ENCODE measurements around the gene SLC26A9. TPM values are rescaled to one million over a fixed set of nuclear protein-coding genes. Genes with fewer than 3 reads are reported as not detected.
A peak's percentile ranks its signal among the peaks of the same experiment; 100 is the strongest.

The SLC26A9 gene
- total RNA-seq, 1 experiment from 2014 or later, result not detected

GRCh38 chr1:205955499-205955898 is 12.2 kb upstream of the SLC26A9 start:
- in situ Hi-C loops (cut with HindIII; ENCODE audit: low pct_unique_long_range_greater_than_20kb, low sequenced_read_pairs), result no loop called here
- DNase-seq (ENCODE audit: low read depth, low spot score), result no peak

GRCh38 chr1:205954819-205955404 is 11.7 kb upstream of the SLC26A9 start:
- in situ Hi-C loops (cut with HindIII; ENCODE audit: low pct_unique_long_range_greater_than_20kb, low sequenced_read_pairs), result no loop called here
- DNase-seq (ENCODE audit: low read depth, low spot score), result no peak

- in situ Hi-C loops (cut with HindIII; ENCODE audit: low pct_unique_long_range_greater_than_20kb, low sequenced_read_pairs), result no loop called here
- no peak for DNase-seq (ENCODE audit: low read depth, low spot score)
Observed at GRCh38 chr1:205951746-205952145, 8.5 kb upstream of the SLC26A9 start.

- DNase-seq (ENCODE audit: low read depth, low spot score), result no peak
- in situ Hi-C loops (cut with HindIII; ENCODE audit: low pct_unique_long_range_greater_than_20kb, low sequenced_read_pairs), result no loop called here
Observed at GRCh38 chr1:205950826-205951549, 7.7 kb upstream of the SLC26A9 start.

- DNase-seq (ENCODE audit: low read depth, low spot score), result no peak
- in situ Hi-C loops (cut with HindIII; ENCODE audit: low pct_unique_long_range_greater_than_20kb, low sequenced_read_pairs), result no loop called here
Observed at GRCh38 chr1:205950280-205950679, 7.0 kb upstream of the SLC26A9 start.

- DNase-seq (ENCODE audit: low read depth, low spot score), result no peak
- in situ Hi-C loops (cut with HindIII; ENCODE audit: low pct_unique_long_range_greater_than_20kb, low sequenced_read_pairs), result no loop called here
Observed at GRCh38 chr1:205949753-205950152, 6.5 kb upstream of the SLC26A9 start.

- DNase-seq (ENCODE audit: low read depth, low spot score), result no peak
- in situ Hi-C loops (cut with HindIII; ENCODE audit: low pct_unique_long_range_greater_than_20kb, low sequenced_read_pairs), result no loop called here
Observed at GRCh38 chr1:205948886-205949285, 5.6 kb upstream of the SLC26A9 start.

GRCh38 chr1:205948039-205948438 is 4.8 kb upstream of the SLC26A9 start:
- DNase-seq (ENCODE audit: low read depth, low spot score), result no peak
- in situ Hi-C loops (cut with HindIII; ENCODE audit: low pct_unique_long_range_greater_than_20kb, low sequenced_read_pairs), result no loop called here

GRCh38 chr1:205947024-205947423 is 3.8 kb upstream of the SLC26A9 start:
- in situ Hi-C loops (cut with HindIII; ENCODE audit: low pct_unique_long_range_greater_than_20kb, low sequenced_read_pairs), result no loop called here
- no peak for DNase-seq (ENCODE audit: low read depth, low spot score)

GRCh38 chr1:205945069-205945468 is 1.8 kb upstream of the SLC26A9 start:
- in situ Hi-C loops (cut with HindIII; ENCODE audit: low pct_unique_long_range_greater_than_20kb, low sequenced_read_pairs), result no loop called here
- DNase-seq (ENCODE audit: low read depth, low spot score), result no peak

- in situ Hi-C loops (cut with HindIII; ENCODE audit: low pct_unique_long_range_greater_than_20kb, low sequenced_read_pairs), result no loop called here
- no peak for DNase-seq (ENCODE audit: low read depth, low spot score)
Observed at GRCh38 chr1:205944525-205944924, 1.3 kb upstream of the SLC26A9 start.

- in situ Hi-C loops (cut with HindIII; ENCODE audit: low pct_unique_long_range_greater_than_20kb, low sequenced_read_pairs), result no loop called here
- DNase-seq (ENCODE audit: low read depth, low spot score), result no peak
Observed at GRCh38 chr1:205942631-205943159, 561 bp downstream of the SLC26A9 start.

GRCh38 chr1:205940710-205941109 is 2.5 kb downstream of the SLC26A9 start:
- in situ Hi-C loops (cut with HindIII; ENCODE audit: low pct_unique_long_range_greater_than_20kb, low sequenced_read_pairs), result no loop called here
- no peak for DNase-seq (ENCODE audit: low read depth, low spot score)

GRCh38 chr1:205939690-205940330 is 3.4 kb downstream of the SLC26A9 start:
- peak; percentile 44 for DNase-seq (ENCODE audit: low read depth, low spot score)
- in situ Hi-C loops (cut with HindIII; ENCODE audit: low pct_unique_long_range_greater_than_20kb, low sequenced_read_pairs), result no loop called here

GRCh38 chr1:205938682-205939081 is 4.6 kb downstream of the SLC26A9 start:
- DNase-seq (ENCODE audit: low read depth, low spot score), result no peak
- in situ Hi-C loops (cut with HindIII; ENCODE audit: low pct_unique_long_range_greater_than_20kb, low sequenced_read_pairs), result no loop called here

GRCh38 chr1:205936846-205937586 is 6.2 kb downstream of the SLC26A9 start:
- no peak for DNase-seq (ENCODE audit: low read depth, low spot score)
- in situ Hi-C loops (cut with HindIII; ENCODE audit: low pct_unique_long_range_greater_than_20kb, low sequenced_read_pairs), result no loop called here

GRCh38 chr1:205936311-205936710 is 6.9 kb downstream of the SLC26A9 start:
- in situ Hi-C loops (cut with HindIII; ENCODE audit: low pct_unique_long_range_greater_than_20kb, low sequenced_read_pairs), result no loop called here
- no peak for DNase-seq (ENCODE audit: low read depth, low spot score)

GRCh38 chr1:205935869-205936268 is 7.4 kb downstream of the SLC26A9 start:
- in situ Hi-C loops (cut with HindIII; ENCODE audit: low pct_unique_long_range_greater_than_20kb, low sequenced_read_pairs), result no loop called here
- no peak for DNase-seq (ENCODE audit: low read depth, low spot score)

All from SK-MEL-5 (cell line).